AG09319 (cell line): ENCODE data around the gene NDUFB8.

Experiments
- DNase-seq: peaks from one replicate; pipeline ENCODE4 v3.0.0-alpha.2; 2010; ENCODE audit warnings: low read depth; ENCODE audit errors: extremely low read depth
- CTCF ChIP-seq: IDR thresholded peaks from 2 replicates; pipeline ENCODE4 v1.5.1; 2011; ENCODE audit warnings: low read depth, mild to moderate bottlenecking, inconsistent platforms, low read length, moderate library complexity

Gene NDUFB8

GRCh38 chr10:100505164-100505563 lies 24.5 kb downstream of the NDUFB8 start:
- TF ChIP-seq CTCF, result no peak
- DNase-seq, result no peak

GRCh38 chr10:100504096-100504495 lies 25.6 kb downstream of the NDUFB8 start:
- TF ChIP-seq CTCF, result no peak
- DNase-seq, result peak; percentile 24

GRCh38 chr10:100502926-100503494 lies 26.7 kb downstream of the NDUFB8 start:
- no peak for DNase-seq
- TF ChIP-seq CTCF, result no peak

- peak; percentile 30 for DNase-seq
- no peak for TF ChIP-seq CTCF
Observed at GRCh38 chr10:100501423-100501822, 28.2 kb downstream of the NDUFB8 start.

GRCh38 chr10:100498059-100498458 lies 31.6 kb downstream of the NDUFB8 start:
- no peak for DNase-seq
- TF ChIP-seq CTCF, result no peak

GRCh38 chr10:100496567-100496966 lies 33.1 kb downstream of the NDUFB8 start:
- DNase-seq, result no peak
- TF ChIP-seq CTCF, result no peak

- TF ChIP-seq CTCF, result no peak
- no peak for DNase-seq
Observed at GRCh38 chr10:100490531-100490930, 39.1 kb downstream of the NDUFB8 start.
